GM12892 (cell line): ENCODE measurements around the gene MED19.

ENCODE experiments used
- POLR2A ChIP-seq: IDR thresholded peaks from 2 replicates; pipeline ENCODE4 v1.6.1; 2011; ENCODE audit warnings: low read depth, low read length, control low read depth
- POLR2AphosphoS5 ChIP-seq: IDR thresholded peaks from 2 replicates; pipeline ENCODE4 v1.6.1; 2011; ENCODE audit warnings: low read depth, low read length, control low read depth

- no peak for TF ChIP-seq POLR2A
- TF ChIP-seq POLR2AphosphoS5, result no peak
These were observed 15.2 kb upstream of the MED19 start for GRCh38 chr11:57727185-57727584.
